Panc1 (cell line): ENCODE measurements around the gene BBC3. TPM values are rescaled to one million over a fixed set of nuclear protein-coding genes. Genes with fewer than 3 reads are reported as not detected.

ENCODE experiments used
- ATAC-seq: fragments of 200-7000 bp; cut with Tn5 transposase; 2 replicates; pipeline ENCODE4 v1.9.1; 2020; ENCODE audit warnings: mild to moderate bottlenecking, moderate library complexity
- BruUV-seq: library from RNA; stranded (reverse); fragments of 400-500 nt; replicated peaks from 2 replicates; lab custom pipeline; 2021; lab: Mats Ljungman, UMichigan
- CTCF ChIA-PET: fragments of 300-600 bp; sonication (Branson Sonifier 250); formaldehyde crosslinking; loops from one replicate; lab custom pipeline; 2022; ENCODE audit warnings: antibody characterized with exemption; lab: Charles Lee
- POLR2A ChIA-PET: fragments of 300-600 bp; sonication (Branson Sonifier 250); formaldehyde crosslinking; loops from one replicate; lab custom pipeline; 2022; ENCODE audit warnings: antibody characterized with exemption; lab: Charles Lee
- DNase-seq: peaks from one replicate; pipeline ENCODE4 v3.0.0-alpha.2; 2010; ENCODE audit warnings: low read depth, low spot score
- H3K27ac ChIP-seq: 2 replicates; pipeline ENCODE4 v1.5.1; 2011; ENCODE audit warnings: mild to moderate bottlenecking, low read length, inconsistent platforms
- H3K27me3 ChIP-seq: fragments of 200-500 bp; sonication (Bioruptor generic); 2 replicates; pipeline ENCODE4 v1.6.0; 2014; ENCODE audit warnings: low read length, inconsistent platforms; ENCODE audit not compliant: control insufficient read depth, insufficient read depth
- H3K36me3 ChIP-seq: fragments of 200-500 bp; sonication (Bioruptor generic); 2 replicates; pipeline ENCODE4 v1.5.1; 2014; ENCODE audit warnings: inconsistent platforms, mild to moderate bottlenecking, low read length, moderate library complexity; ENCODE audit not compliant: control insufficient read depth, insufficient read depth
- H3K4me1 ChIP-seq: 2 replicates; pipeline ENCODE4 v1.5.1; 2011; ENCODE audit warnings: inconsistent platforms, mild to moderate bottlenecking, low read length, moderate library complexity; ENCODE audit not compliant: control insufficient read depth, insufficient read depth
- H3K4me3 ChIP-seq, 2 experiments: 2 replicates each; pipeline ENCODE4 v1.5.1; 2011 to 2012; ENCODE audit warnings: low read depth in 2 of 2, low read length in 2 of 2, mild to moderate bottlenecking in 2 of 2, inconsistent platforms in 1 of 2, moderate library complexity in 1 of 2
- H3K9me3 ChIP-seq: fragments of 200-500 bp; sonication (Bioruptor generic); 2 replicates; pipeline ENCODE4 v1.5.1; 2014; ENCODE audit warnings: low read depth, mild to moderate bottlenecking, inconsistent platforms, low read length, moderate library complexity; ENCODE audit not compliant: control insufficient read depth, insufficient read depth
- CTCF ChIP-seq: fragments of 450-650 bp; IDR thresholded peaks from 2 replicates; pipeline ENCODE4 v1.5.1; 2017; ENCODE audit warnings: mild to moderate bottlenecking
- POLR2AphosphoS5 ChIP-seq: IDR thresholded peaks from 2 replicates; pipeline ENCODE4 v1.6.1; 2012; ENCODE audit warnings: mild to moderate bottlenecking, low read depth, low read length, moderate library complexity
- REST ChIP-seq, 2 experiments: IDR thresholded peaks; 2 replicates each; pipeline ENCODE4 v1.6.1; 2011 to 2012; ENCODE audit warnings: low read depth in 2 of 2, control low read depth in 1 of 2, low read length in 1 of 2, mild to moderate bottlenecking in 1 of 2, moderate library complexity in 1 of 2; ENCODE audit not compliant: insufficient read depth in 1 of 2
- SIN3A ChIP-seq: IDR thresholded peaks from 2 replicates; pipeline ENCODE4 v1.6.1; 2012; ENCODE audit warnings: low read depth, mild to moderate bottlenecking, low read length, moderate library complexity, borderline replicate concordance; ENCODE audit not compliant: insufficient read depth
- TCF7L2 ChIP-seq: IDR thresholded peaks from 2 replicates; pipeline ENCODE4 v1.6.1; 2011; ENCODE audit warnings: mild to moderate bottlenecking, low read depth, low read length, inconsistent platforms
- in situ Hi-C: cut with HindIII; loops from 2 replicates; pipeline ENCODE4 v1.10.0; 2016; ENCODE audit warnings: low sequenced_read_pairs, low pct_unique_long_range_greater_than_20kb
- intact Hi-C: fragments of 100-400 bp; cut with micrococcal nuclease; formaldehyde crosslinking; loops from one replicate; pipeline ENCODE4 v1.10.0; 2022; ENCODE audit not compliant: unreplicated experiment
- total RNA-seq: library from RNA; stranded (reverse); gene quantifications from one replicate; pipeline ENCODE4 v1.2.1, GENCODE V29; 2021; ENCODE audit not compliant: unreplicated experiment

BBC3 gene
- total RNA-seq, 1 experiment from 2014 or later, result 7.6 TPM

- Histone ChIP-seq H3K4me1 (peaks cover 4% of the 10 kb centered on the region), H3K9me3 (no peaks in the 10 kb centered on the region), H3K27ac (no peak overlapping the region), H3K27me3 (no peaks in the 10 kb centered on the region), H3K36me3 (no peaks in the 10 kb centered on the region), H3K4me3 (no peak overlapping the region)
- ATAC-seq (no peak), DNase-seq (no peak)
- intact Hi-C loops, result no loop called here
- in situ Hi-C loops, result no loop called here
- ChIA-PET CTCF (interaction anchor here (0.5 kb wide), 1 partner anchor 462 kb away, joined by 3 read pairs; no protein-coding TSS in a partner anchor), POLR2A (no interaction called here)
- TF ChIP-seq TCF7L2 (no peak), REST (IDR thresholded peaks at IDR 0.05; ENCODE audit: insufficient read depth in 1 of 2, low read depth in 2 of 2, low read length in 1 of 2) (no peak), POLR2AphosphoS5 (no peak), CTCF (no peak), SIN3A (no peak)
- no TSS peak for BruUV-seq
Observed at GRCh38 chr19:47215581-47215980, 15.4 kb downstream of the BBC3 start.

- ATAC-seq, result peak; percentile 72
- in situ Hi-C loops, result no loop called here
- Histone ChIP-seq H3K4me1 (peaks cover 14% of the 10 kb centered on the region), H3K27ac (peak overlapping the region; percentile 66), H3K4me3 (no peak overlapping the region), H3K36me3 (no peaks in the 10 kb centered on the region), H3K27me3 (no peaks in the 10 kb centered on the region), H3K9me3 (no peaks in the 10 kb centered on the region)
- BruUV-seq, result no TSS peak
- TF ChIP-seq REST (IDR thresholded peaks at IDR 0.05; ENCODE audit: insufficient read depth in 1 of 2, low read depth in 2 of 2, low read length in 1 of 2) (no peak), CTCF (peak; percentile 82), TCF7L2 (no peak)
- CTCF ChIA-PET, result interaction anchor here (0.8 to 4.4 kb wide), 7 partner anchors 12 to 43 kb away, joined by 3 to 40 read pairs (median 5); no protein-coding TSS in a partner anchor
- intact Hi-C loops, result no loop called here
- POLR2A ChIA-PET, result interaction anchor here (1.6 kb wide), 1 partner anchor 15 kb away, joined by 4 read pairs; no protein-coding TSS in a partner anchor
- DNase-seq, result peak; percentile 73
Observed at GRCh38 chr19:47210689-47211316, 20.2 kb downstream of the BBC3 start.
